Skeletal muscle satellite cell (primary cell): ENCODE data around the gene PRKAG3. TPM values are rescaled to one million over a fixed set of nuclear protein-coding genes. Genes with fewer than 3 reads are reported as not detected.

ENCODE experiments used
- H3K27me3 ChIP-seq: 2 replicates; pipeline ENCODE4 v1.7.0; 2013; ENCODE audit warnings: low read length; ENCODE audit not compliant: control insufficient read depth, insufficient read depth
- H3K36me3 ChIP-seq: 2 replicates; pipeline ENCODE4 v1.7.0; 2013; ENCODE audit warnings: mild to moderate bottlenecking, control low read depth, low read length; ENCODE audit not compliant: insufficient read depth
- H3K4me1 ChIP-seq: 2 replicates; pipeline ENCODE4 v1.7.0; 2013; ENCODE audit warnings: low read length; ENCODE audit not compliant: control insufficient read depth, insufficient read depth
- H3K4me2 ChIP-seq: 2 replicates; pipeline ENCODE4 v1.7.0; 2013; ENCODE audit warnings: mild to moderate bottlenecking, low read length
- H3K4me3 ChIP-seq: 2 replicates; pipeline ENCODE4 v1.7.0; 2013; ENCODE audit warnings: low read length
- H3K9ac ChIP-seq: 2 replicates; pipeline ENCODE4 v1.7.0; 2013; ENCODE audit warnings: mild to moderate bottlenecking, low read depth, low read length, moderate library complexity
- H3K9me3 ChIP-seq: replicated peaks from 2 replicates; pipeline ENCODE4 v1.7.0; 2013; ENCODE audit warnings: mild to moderate bottlenecking, control low read depth, low read length
- total RNA-seq: library from RNA; depleted of rRNA; stranded (reverse); fragments of >200 nt; gene quantifications from 2 replicates; pipeline ENCODE4 v1.2.3, GENCODE V29; 2012; rRNA removed

Gene PRKAG3
- 0.25 and 1.3 TPM in 2 replicates for total RNA-seq

DNA sequence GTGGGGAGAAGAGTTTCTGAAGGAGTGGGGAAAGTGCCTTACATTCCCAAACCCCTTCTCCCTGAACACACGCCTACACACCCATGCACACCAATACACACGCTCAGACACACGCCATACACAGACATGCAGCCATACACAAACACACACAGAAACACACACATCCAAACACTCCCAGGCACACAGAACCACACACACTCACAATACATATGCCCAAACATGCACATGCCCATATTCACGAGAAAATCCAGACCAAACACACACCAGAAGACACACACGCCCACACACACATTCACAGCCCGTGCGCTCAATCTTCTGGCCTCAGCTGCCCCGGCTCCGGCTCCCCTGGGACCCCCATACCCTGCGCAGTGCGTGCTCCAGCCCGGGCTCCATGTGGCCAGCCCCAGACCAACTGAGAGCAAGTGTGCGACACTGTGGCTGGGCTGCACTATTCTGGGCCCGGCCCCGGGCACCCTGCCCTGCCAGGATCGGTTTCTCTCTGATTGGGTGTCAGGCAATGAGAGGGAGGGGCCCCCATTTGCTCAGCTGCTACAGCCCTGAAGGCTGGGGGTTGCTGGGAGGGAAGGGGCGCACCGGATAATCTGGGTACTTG is at the start of gene PRKAG3:
PRKAG3 (minus strand) TSS at position 426 of the 613 bp plus-strand sequence.
- Histone ChIP-seq H3K4me3 (peak within 1 kb of the TSS; percentile 33), H3K4me2 (peak within 1 kb of the TSS; percentile 65), H3K9me3 (no peaks in the 10 kb centered on the region), H3K9ac (peak within 1 kb of the TSS; percentile 52), H3K36me3 (no peaks in the 10 kb centered on the region), H3K27me3 (peaks cover 33% of the 10 kb centered on the region), H3K4me1 (peaks cover 35% of the 10 kb centered on the region)

- no peak overlapping the region for H3K4me3 ChIP-seq
- H3K27me3 ChIP-seq, result peaks cover 85% of the 10 kb centered on the region
- H3K36me3 ChIP-seq, result no peaks in the 10 kb centered on the region
- H3K9ac ChIP-seq, result no peak overlapping the region
- H3K9me3 ChIP-seq, result no peaks in the 10 kb centered on the region
- H3K4me2 ChIP-seq, result no peak overlapping the region
- peaks cover 5% of the 10 kb centered on the region for H3K4me1 ChIP-seq
Measured at GRCh38 chr2:218880859-218881594, 49.4 kb upstream of the PRKAG3 start.

- H3K9ac ChIP-seq, result no peak within 1 kb of the TSS
- H3K4me1 ChIP-seq, result peaks cover 5% of the 10 kb centered on the region
Measured at GRCh38 chr2:218880102-218880858, 48.7 kb upstream of the PRKAG3 start, which contains the start of gene WNT10A. WNT10A (plus strand) TSS chr2:218880852; CDS start chr2:218880996, 144 bp downstream.

GRCh38 chr2:218879776-218880101 is 48.1 kb upstream of the PRKAG3 start:
- Histone ChIP-seq H3K9me3 (no peaks in the 10 kb centered on the region), H3K9ac (no peak overlapping the region), H3K4me3 (no peak overlapping the region), H3K27me3 (peaks cover 84% of the 10 kb centered on the region), H3K4me2 (no peak overlapping the region), H3K36me3 (no peaks in the 10 kb centered on the region), H3K4me1 (peaks cover 5% of the 10 kb centered on the region)

More at GRCh38 chr2:218880102-218880858, 48.7 kb upstream of the PRKAG3 start, which contains the start of gene WNT10A:
- peak within 1 kb of the TSS; percentile 23 for H3K4me2 ChIP-seq
- no peaks in the 10 kb centered on the region for H3K9me3 ChIP-seq
- no peak within 1 kb of the TSS for H3K4me3 ChIP-seq
- H3K36me3 ChIP-seq, result no peaks in the 10 kb centered on the region
- peaks cover 85% of the 10 kb centered on the region for H3K27me3 ChIP-seq

DNA sequence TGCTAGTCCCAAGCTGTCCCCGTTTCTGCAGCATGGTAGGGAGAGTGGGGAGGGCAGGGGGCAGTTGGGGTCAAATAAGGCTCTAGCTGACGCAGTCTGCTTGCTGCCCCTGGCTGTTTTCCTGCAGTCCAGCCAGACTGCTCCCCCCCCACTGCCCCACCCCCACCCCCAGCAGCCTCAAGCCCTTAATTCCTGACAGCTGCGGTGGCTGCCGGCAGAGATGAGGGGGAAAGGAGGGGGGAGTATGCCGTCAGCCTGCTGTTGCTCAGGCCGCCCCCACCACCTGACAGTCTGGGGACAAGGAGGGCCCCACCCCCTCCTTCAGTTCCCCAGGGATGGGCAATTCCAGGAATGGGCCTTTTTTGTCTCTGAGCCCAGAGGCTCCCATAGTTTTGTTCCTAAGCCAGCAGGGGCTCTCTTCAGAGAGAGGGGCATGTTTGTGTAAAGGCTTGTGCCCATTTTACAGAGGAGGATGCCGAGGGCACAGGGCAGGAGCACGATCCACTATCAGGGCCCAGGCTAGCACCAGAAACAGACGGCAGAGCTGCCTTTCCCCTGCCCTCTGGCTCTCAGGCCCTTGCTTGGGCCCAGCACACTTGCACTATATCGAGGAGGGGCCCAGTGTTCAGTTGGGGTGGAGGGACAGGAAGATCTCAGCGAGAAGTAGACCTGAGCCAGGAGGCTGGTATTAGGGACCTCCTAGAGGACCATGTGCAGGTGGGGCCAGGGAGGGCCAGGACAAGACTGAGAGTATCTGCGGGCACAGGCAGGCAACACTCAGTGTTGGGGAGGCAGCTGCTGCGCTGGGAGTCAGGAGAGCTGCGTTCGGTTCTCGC is 47.5 kb upstream of the PRKAG3 start:
- H3K4me3 ChIP-seq, result no peak overlapping the region

GRCh38 chr2:218878486-218878885 is 46.9 kb upstream of the PRKAG3 start:
- peaks cover 87% of the 10 kb centered on the region for H3K27me3 ChIP-seq
- no peak overlapping the region for H3K9ac ChIP-seq
- peaks cover 5% of the 10 kb centered on the region for H3K4me1 ChIP-seq
- no peak overlapping the region for H3K4me3 ChIP-seq
- H3K36me3 ChIP-seq, result no peaks in the 10 kb centered on the region
- no peak overlapping the region for H3K4me2 ChIP-seq
- H3K9me3 ChIP-seq, result no peaks in the 10 kb centered on the region

More for the DNA sequence above, 47.5 kb upstream of the PRKAG3 start:
- H3K4me1 ChIP-seq, result peaks cover 5% of the 10 kb centered on the region
- no peaks in the 10 kb centered on the region for H3K9me3 ChIP-seq
- no peak overlapping the region for H3K4me2 ChIP-seq
- H3K27me3 ChIP-seq, result peaks cover 85% of the 10 kb centered on the region
- no peak overlapping the region for H3K9ac ChIP-seq
- no peaks in the 10 kb centered on the region for H3K36me3 ChIP-seq

- Histone ChIP-seq H3K9me3 (no peaks in the 10 kb centered on the region), H3K36me3 (no peaks in the 10 kb centered on the region), H3K9ac (no peak overlapping the region), H3K4me3 (no peak overlapping the region), H3K4me1 (peaks cover 5% of the 10 kb centered on the region), H3K27me3 (peaks cover 90% of the 10 kb centered on the region), H3K4me2 (no peak overlapping the region)
Measured at GRCh38 chr2:218877891-218878290, 46.3 kb upstream of the PRKAG3 start.

DNA sequence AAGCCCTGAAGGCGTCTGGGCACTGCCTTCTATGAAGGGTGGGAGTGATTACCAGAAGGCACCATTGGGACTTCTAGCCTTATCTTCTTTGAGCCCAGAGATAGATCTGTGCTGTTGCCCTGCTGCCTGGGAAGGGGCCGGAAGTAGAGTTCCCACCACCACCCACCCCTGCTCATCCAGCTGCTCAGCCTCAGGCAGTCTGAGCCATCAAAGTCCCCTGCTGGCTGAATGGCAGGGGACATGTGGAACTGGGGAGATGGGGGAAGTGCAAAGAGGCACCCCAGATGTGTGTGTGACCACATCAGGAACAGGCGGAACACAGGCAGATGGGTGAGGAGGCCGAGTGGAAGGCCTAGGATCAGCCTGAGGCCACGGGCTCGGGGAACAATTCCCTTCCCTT is 45.7 kb upstream of the PRKAG3 start:
- no peaks in the 10 kb centered on the region for H3K36me3 ChIP-seq
- H3K27me3 ChIP-seq, result peaks cover 90% of the 10 kb centered on the region
- no peak overlapping the region for H3K4me3 ChIP-seq
- H3K4me1 ChIP-seq, result peaks cover 5% of the 10 kb centered on the region
- H3K9ac ChIP-seq, result no peak overlapping the region
- no peaks in the 10 kb centered on the region for H3K9me3 ChIP-seq
- H3K4me2 ChIP-seq, result no peak overlapping the region

GRCh38 chr2:218876562-218877219 is 45.1 kb upstream of the PRKAG3 start:
- H3K4me1 ChIP-seq, result peaks cover 5% of the 10 kb centered on the region

DNA sequence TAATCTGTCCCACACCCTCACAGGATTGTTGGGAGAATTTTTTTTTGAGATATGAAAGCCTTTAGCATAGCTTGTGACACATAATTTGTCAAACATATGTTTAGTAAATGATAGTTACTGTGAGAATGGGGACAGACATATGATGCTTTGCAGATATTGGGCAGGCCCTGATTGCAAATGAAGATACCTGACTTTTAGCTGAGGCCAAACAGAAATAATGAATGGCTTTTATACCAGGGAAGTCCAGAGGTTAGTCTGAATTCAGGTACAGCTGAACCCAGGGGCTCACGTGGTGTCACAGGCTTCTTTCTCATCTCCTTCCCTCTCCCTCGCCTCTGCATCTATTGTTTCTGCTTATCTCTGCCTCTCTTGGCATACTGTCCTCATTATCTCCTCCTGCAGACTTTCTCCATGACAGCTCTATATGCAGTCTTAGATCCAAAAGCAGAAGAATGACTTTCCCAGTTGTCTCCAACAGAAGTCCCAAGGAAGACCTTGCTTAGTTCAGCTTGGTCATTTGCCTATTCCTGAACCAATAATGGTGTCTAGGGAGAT is 44.2 kb upstream of the PRKAG3 start:
- H3K4me2 ChIP-seq, result no peak overlapping the region
- H3K4me3 ChIP-seq, result no peak overlapping the region
- no peaks in the 10 kb centered on the region for H3K9me3 ChIP-seq
- H3K4me1 ChIP-seq, result peaks cover 10% of the 10 kb centered on the region
- H3K9ac ChIP-seq, result no peak overlapping the region
- peaks cover 90% of the 10 kb centered on the region for H3K27me3 ChIP-seq
- no peaks in the 10 kb centered on the region for H3K36me3 ChIP-seq

More at GRCh38 chr2:218876562-218877219, 45.1 kb upstream of the PRKAG3 start:
- peaks cover 90% of the 10 kb centered on the region for H3K27me3 ChIP-seq
- H3K4me3 ChIP-seq, result no peak overlapping the region
- no peaks in the 10 kb centered on the region for H3K9me3 ChIP-seq
- no peak overlapping the region for H3K4me2 ChIP-seq
- H3K9ac ChIP-seq, result no peak overlapping the region
- no peaks in the 10 kb centered on the region for H3K36me3 ChIP-seq
